Ovary (tissue), 9 donors: ENCODE data around the gene JAM3. TPM values are rescaled to one million over a fixed set of nuclear protein-coding genes. Genes with fewer than 3 reads are reported as not detected.

Experiments used
- DNase-seq, 5 donors: peaks; one replicate each; pipeline ENCODE4 v3.0.0-alpha.2; 2019 to 2020
- H3K27ac ChIP-seq, 2 donors: fragments of 200-600 bp; one replicate each; pipeline versions ENCODE4 v1.5.1 to v1.8.0; 2019 to 2022
- H3K27me3 ChIP-seq: fragments of 200-600 bp; one replicate; pipeline ENCODE4 v1.8.0; 2022
- H3K36me3 ChIP-seq: fragments of 200-600 bp; sonication (generic); one replicate; pipeline ENCODE4 v1.5.1; 2019
- H3K4me1 ChIP-seq: one replicate; pipeline ENCODE4 v1.8.1; 2013; ENCODE audit warnings: mild to moderate bottlenecking, moderate library complexity; ENCODE audit not compliant: insufficient read depth
- H3K4me3 ChIP-seq: fragments of 200-600 bp; sonication (generic); one replicate; pipeline ENCODE4 v1.5.1; 2017
- H3K9me3 ChIP-seq, 2 donors: fragments of 200-600 bp in 1 of 2; sonication (generic) in 1 of 2; one replicate each; pipeline versions ENCODE4 v1.5.1 to v1.8.1; 2013 to 2019; ENCODE audit warnings: mild to moderate bottlenecking in 1 of 2, moderate library complexity in 1 of 2
- EP300 ChIP-seq: sonication (generic); formaldehyde crosslinking; IDR thresholded peaks from one replicate; pipeline ENCODE4 v1.6.1; 2017; ENCODE audit warnings: antibody characterized with exemption
- POLR2A ChIP-seq: fragments of 450-650 bp; IDR thresholded peaks from one replicate; pipeline ENCODE4 v1.6.1; 2017; ENCODE audit warnings: antibody characterized with exemption, mild to moderate bottlenecking, moderate library complexity
- WGBS, 3 donors: extraction: QIAGEN DNeasy Blood & Tissue Kit in 1 of 3; methylation state at CpG; one replicate each; pipeline versions ENCODE4 v1.1.5 to v1.1.7; 2013 to 2017; 5-methylcytosine and 5-hydroxymethylcytosine counted together
- intact Hi-C, 4 donors: fragments of 100-400 bp; cut with DNase I; formaldehyde crosslinking; loops; one replicate each; pipeline versions ENCODE4 v1.11.0 to v1.15.1; 2022 to 2023
- polyA plus RNA-seq, 2 donors: library from polyadenylated mRNA; stranded (reverse); fragments of 200-250 nt in 1 of 2; fragments of 350-450 nt in 1 of 2; fragmentation: Illumina TruSeq in 1 of 2; extraction: RNeasy Lipid Tissue Mini Kit (QIAGEN cat#74804) in 1 of 2; gene quantifications; one replicate each; pipeline ENCODE4 v1.2.3, GENCODE V29; 2013 to 2014
- total RNA-seq, 7 donors: library from RNA; depleted of rRNA in 2 of 7; stranded (reverse); fragments of >200 nt in 2 of 7; fragmentation: NEBNext Ultra II Directional in 3 of 7; extraction: Animal tissue kit (Norgen Biotek cat#: 25700) in 3 of 7; gene quantifications; one replicate each; pipeline versions ENCODE4 v1.1.0 to v1.2.4, GENCODE V29; 2016 to 2023
- TF ChIP-seq, protein P1 (sequence below), 3 donors: fragments of 450-650 bp in 2 of 3; fragments of 200-600 bp in 1 of 3; IDR thresholded peaks; one replicate each; pipeline versions ENCODE4 v1.5.1 to v1.8.0; 2016 to 2022; ENCODE audit warnings: antibody characterized with exemption in 3 of 3, mild to moderate bottlenecking in 1 of 3
- donor health status: DM: no; HTN: no; CAD: no; lungs with moderate emphysema.
- donor health status: DM: no; HTN: no; CAD: no.
- donor health status: Bipolar disorder and iron deficiency.
- donor health status: DM: yes; HTN: yes; CAD: no.
- donor health status: DM: no; HTN: no; CAD: no.
- donor health status: DM: yes; HTN: yes; CAD: no.

The JAM3 gene
- total and polyA plus RNA-seq, 9 donors: 32.5 to 95.0 (median 72.3) TPM

DNA sequence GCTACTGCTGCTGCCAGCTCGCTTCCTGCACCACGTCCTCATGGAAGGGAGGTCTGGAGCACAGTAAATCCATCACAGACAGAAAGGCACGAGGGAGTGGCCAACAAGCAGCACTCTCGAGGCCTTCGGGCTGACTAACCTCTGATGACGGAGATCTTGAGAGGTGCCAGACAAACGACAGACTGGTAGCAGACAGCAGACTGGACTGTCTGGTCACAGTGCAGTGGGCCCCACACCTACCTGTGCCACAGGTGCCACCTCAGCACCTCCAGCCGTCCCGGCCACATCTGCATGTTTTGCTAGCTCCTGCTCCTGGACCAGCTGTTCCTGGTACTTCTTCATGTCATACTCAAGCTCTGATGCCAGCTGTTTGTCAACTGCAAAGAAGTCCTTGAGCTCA is 90.8 kb downstream of the JAM3 start:
- no peak overlapping the region for H3K4me3 ChIP-seq
- H3K36me3 ChIP-seq: no peaks in the 10 kb centered on the region
- TF ChIP-seq, protein P1, sequence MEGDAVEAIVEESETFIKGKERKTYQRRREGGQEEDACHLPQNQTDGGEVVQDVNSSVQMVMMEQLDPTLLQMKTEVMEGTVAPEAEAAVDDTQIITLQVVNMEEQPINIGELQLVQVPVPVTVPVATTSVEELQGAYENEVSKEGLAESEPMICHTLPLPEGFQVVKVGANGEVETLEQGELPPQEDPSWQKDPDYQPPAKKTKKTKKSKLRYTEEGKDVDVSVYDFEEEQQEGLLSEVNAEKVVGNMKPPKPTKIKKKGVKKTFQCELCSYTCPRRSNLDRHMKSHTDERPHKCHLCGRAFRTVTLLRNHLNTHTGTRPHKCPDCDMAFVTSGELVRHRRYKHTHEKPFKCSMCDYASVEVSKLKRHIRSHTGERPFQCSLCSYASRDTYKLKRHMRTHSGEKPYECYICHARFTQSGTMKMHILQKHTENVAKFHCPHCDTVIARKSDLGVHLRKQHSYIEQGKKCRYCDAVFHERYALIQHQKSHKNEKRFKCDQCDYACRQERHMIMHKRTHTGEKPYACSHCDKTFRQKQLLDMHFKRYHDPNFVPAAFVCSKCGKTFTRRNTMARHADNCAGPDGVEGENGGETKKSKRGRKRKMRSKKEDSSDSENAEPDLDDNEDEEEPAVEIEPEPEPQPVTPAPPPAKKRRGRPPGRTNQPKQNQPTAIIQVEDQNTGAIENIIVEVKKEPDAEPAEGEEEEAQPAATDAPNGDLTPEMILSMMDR (IDR thresholded peaks at IDR 0.05): no peak
- TF ChIP-seq EP300 (no peak), POLR2A (no peak)
- no peaks in the 10 kb centered on the region for H3K27me3 ChIP-seq
- H3K4me1 ChIP-seq: no peaks in the 10 kb centered on the region
- H3K9me3 ChIP-seq: no peaks in the 10 kb centered on the region
- DNase-seq: no peak
- no peak overlapping the region for H3K27ac ChIP-seq
- 92% methylated on average over 9 of the region's 9 CpGs for WGBS, 3 donors
- intact Hi-C loops: no loop called here

DNA sequence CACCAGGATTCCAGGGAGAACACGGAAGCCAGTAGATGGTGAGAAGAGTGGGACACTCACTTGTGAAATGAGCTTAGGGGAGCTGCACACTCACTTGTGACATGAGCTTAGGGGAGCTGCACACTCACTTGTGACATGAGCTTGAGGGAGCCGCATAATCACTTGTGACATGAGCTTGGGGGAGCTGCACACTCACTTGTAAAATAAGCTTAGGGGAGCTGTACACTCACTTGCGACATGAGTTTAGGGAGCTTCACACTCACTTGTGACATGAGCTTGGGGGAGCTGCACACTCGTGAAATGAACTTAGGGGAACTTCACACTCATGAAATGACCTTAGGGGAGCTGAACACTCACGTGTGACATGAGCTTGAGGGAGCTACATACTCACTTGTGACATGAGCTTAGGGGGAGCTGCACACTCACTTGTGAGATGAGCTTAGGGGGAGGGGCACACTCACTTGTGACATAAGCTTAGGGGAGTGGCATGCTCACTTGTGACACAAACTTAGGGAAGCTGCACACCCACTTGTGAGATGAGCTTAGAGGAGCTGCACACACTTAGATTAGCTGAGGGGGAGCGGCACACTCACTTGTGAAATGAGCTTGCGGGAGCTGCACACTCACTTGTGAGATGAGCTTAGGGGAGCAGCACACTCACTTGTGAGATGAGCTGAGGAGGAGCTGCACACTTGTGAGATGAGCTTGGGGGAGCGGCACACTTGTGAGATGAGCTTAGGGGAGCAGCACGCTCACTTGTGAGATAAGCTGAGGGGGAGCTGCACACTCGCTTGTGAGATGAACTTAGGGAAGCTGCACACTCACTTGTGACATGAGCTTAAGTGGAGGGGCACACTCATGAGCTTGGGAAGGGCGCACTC is 95.9 kb downstream of the JAM3 start:
- DNase-seq: no peak
- Histone ChIP-seq H3K4me3 (no peak overlapping the region), H3K4me1 (no peaks in the 10 kb centered on the region), H3K27me3 (no peaks in the 10 kb centered on the region), H3K36me3 (no peaks in the 10 kb centered on the region), H3K9me3 (no peaks in the 10 kb centered on the region), H3K27ac (no peak overlapping the region)
- TF ChIP-seq, protein P1 (IDR thresholded peaks at IDR 0.05): no peak
- no peak for TF ChIP-seq EP300
- no peak for TF ChIP-seq POLR2A
- WGBS, 3 donors: 95 to 97% (median 96%) methylated on average over 11 of the region's 11 CpGs
- intact Hi-C loops: no loop called here

GRCh38 chr11:134170177-134170918 is 101.5 kb downstream of the JAM3 start:
- H3K4me3 ChIP-seq: no peak overlapping the region
- no peaks in the 10 kb centered on the region for H3K9me3 ChIP-seq
- no peaks in the 10 kb centered on the region for H3K27me3 ChIP-seq
- no peak for DNase-seq
- H3K4me1 ChIP-seq: no peaks in the 10 kb centered on the region
- no peaks in the 10 kb centered on the region for H3K36me3 ChIP-seq
- intact Hi-C loops: no loop called here
- 82 to 88% (median 84%) methylated on average over 6 of the region's 6 CpGs for WGBS, 3 donors
- H3K27ac ChIP-seq: no peak overlapping the region
- TF ChIP-seq, protein P1 (IDR thresholded peaks at IDR 0.05): no peak
- no peak for TF ChIP-seq EP300
- TF ChIP-seq POLR2A: no peak

GRCh38 chr11:134170919-134171281 is 102.0 kb downstream of the JAM3 start:
- Histone ChIP-seq H3K36me3 (no peaks in the 10 kb centered on the region), H3K27me3 (no peaks in the 10 kb centered on the region), H3K4me1 (no peaks in the 10 kb centered on the region), H3K9me3 (no peaks in the 10 kb centered on the region), H3K27ac (no peak overlapping the region), H3K4me3 (no peak overlapping the region)
- TF ChIP-seq, protein P1 (IDR thresholded peaks at IDR 0.05): no peak
- TF ChIP-seq POLR2A: no peak
- no peak for TF ChIP-seq EP300
- intact Hi-C loops: no loop called here
- 81 to 93% (median 89%) methylated on average over 5 of the region's 5 CpGs for WGBS, 3 donors
- DNase-seq: no peak
